ENCODE results near the gene TBCD.

DNA sequence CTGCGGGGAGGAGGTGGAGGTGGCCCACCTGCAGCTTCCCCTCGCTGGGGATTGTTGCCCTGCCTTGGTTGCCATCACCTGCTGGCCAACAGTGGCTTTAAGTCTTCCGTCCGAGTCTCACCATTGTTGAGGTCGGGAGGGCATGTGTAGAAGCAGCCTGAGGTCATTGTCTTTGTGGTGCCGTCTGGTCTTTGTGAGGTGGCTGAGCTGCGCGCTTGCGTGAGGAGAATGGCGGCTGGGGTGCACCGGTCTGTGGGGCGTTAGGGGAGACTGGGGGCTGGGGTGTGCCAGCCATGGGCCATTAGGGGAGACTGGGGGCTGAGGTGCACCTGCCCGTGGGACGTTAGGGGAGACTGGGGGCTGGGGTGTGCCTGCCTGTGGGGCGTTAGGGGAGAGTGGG is 51.7 kb downstream of the TBCD start:
- TF ChIP-seq, protein P1, sequence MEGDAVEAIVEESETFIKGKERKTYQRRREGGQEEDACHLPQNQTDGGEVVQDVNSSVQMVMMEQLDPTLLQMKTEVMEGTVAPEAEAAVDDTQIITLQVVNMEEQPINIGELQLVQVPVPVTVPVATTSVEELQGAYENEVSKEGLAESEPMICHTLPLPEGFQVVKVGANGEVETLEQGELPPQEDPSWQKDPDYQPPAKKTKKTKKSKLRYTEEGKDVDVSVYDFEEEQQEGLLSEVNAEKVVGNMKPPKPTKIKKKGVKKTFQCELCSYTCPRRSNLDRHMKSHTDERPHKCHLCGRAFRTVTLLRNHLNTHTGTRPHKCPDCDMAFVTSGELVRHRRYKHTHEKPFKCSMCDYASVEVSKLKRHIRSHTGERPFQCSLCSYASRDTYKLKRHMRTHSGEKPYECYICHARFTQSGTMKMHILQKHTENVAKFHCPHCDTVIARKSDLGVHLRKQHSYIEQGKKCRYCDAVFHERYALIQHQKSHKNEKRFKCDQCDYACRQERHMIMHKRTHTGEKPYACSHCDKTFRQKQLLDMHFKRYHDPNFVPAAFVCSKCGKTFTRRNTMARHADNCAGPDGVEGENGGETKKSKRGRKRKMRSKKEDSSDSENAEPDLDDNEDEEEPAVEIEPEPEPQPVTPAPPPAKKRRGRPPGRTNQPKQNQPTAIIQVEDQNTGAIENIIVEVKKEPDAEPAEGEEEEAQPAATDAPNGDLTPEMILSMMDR (IDR thresholded peaks at IDR 0.05; ENCODE audit: poor library complexity, severe bottlenecking) = no peak
- TF ChIP-seq EP300 (conservative IDR thresholded peaks at IDR 0.05; ENCODE audit: poor library complexity, severe bottlenecking) (no peak), RAD21 (conservative IDR thresholded peaks at IDR 0.05) (no peak), EZH2 (IDR thresholded peaks at IDR 0.05; ENCODE audit: borderline replicate concordance, insufficient read depth, low read length, poor library complexity, severe bottlenecking) (no peak), SMC3 (conservative IDR thresholded peaks at IDR 0.05; ENCODE audit: poor library complexity) (no peak), POLR2AphosphoS5 (IDR thresholded peaks at IDR 0.05) (no peak), MXI1 (conservative IDR thresholded peaks at IDR 0.05; ENCODE audit: poor library complexity, severe bottlenecking) (no peak), TAF1 (IDR thresholded peaks at IDR 0.05; ENCODE audit: low read depth) (no peak)
- TF ChIP-seq, protein P2, sequence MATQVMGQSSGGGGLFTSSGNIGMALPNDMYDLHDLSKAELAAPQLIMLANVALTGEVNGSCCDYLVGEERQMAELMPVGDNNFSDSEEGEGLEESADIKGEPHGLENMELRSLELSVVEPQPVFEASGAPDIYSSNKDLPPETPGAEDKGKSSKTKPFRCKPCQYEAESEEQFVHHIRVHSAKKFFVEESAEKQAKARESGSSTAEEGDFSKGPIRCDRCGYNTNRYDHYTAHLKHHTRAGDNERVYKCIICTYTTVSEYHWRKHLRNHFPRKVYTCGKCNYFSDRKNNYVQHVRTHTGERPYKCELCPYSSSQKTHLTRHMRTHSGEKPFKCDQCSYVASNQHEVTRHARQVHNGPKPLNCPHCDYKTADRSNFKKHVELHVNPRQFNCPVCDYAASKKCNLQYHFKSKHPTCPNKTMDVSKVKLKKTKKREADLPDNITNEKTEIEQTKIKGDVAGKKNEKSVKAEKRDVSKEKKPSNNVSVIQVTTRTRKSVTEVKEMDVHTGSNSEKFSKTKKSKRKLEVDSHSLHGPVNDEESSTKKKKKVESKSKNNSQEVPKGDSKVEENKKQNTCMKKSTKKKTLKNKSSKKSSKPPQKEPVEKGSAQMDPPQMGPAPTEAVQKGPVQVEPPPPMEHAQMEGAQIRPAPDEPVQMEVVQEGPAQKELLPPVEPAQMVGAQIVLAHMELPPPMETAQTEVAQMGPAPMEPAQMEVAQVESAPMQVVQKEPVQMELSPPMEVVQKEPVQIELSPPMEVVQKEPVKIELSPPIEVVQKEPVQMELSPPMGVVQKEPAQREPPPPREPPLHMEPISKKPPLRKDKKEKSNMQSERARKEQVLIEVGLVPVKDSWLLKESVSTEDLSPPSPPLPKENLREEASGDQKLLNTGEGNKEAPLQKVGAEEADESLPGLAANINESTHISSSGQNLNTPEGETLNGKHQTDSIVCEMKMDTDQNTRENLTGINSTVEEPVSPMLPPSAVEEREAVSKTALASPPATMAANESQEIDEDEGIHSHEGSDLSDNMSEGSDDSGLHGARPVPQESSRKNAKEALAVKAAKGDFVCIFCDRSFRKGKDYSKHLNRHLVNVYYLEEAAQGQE (IDR thresholded peaks at IDR 0.05; ENCODE audit: borderline replicate concordance) = no peak

Data from neural cell (in vitro differentiated cells).